ENCODE measurements around the gene TRIOBP.
"Not testable (repeated sequence)": the region's sequence is repeated elsewhere in the genome, so short reads cannot be mapped to it uniquely, and the experiment has no call there.

The TRIOBP gene

DNA sequence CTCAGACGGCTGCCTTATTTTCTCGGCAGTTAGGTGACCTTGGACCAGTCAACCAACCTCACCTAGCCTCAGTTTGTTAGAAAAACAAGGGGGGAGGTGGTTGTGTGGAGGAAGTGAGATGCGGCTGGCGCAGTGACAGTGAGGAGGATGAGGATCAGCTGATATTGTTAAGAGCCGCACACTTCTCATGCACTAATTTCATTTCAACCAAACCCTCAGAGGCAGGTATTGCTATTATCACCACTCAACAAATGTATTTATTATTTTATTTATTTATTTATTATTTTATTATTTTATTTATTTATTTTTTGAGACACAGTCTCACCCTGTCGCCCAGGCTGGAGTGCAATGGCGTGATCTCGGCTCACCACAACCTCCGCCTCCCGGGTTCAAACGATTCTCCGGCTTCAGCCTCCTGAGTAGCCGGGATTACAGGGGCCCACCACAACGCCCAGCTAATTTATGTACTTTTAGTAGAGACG lies 19.3 kb upstream of the TRIOBP start:
- peak overlapping the region; percentile 92 for H3K27ac Mint-ChIP-seq
- H3K9me3 Mint-ChIP-seq, result no peaks in the 10 kb centered on the region
- H3K4me1 Mint-ChIP-seq, result peaks cover 58% of the 10 kb centered on the region
- peak overlapping the region; percentile 79 for H3K4me3 Mint-ChIP-seq
- ATAC-seq (peak; percentile 5), DNase-seq (ENCODE audit: low spot score in 2 of 2) (no peak)
- H3K36me3 Mint-ChIP-seq, result peaks cover 68% of the 10 kb centered on the region

DNA sequence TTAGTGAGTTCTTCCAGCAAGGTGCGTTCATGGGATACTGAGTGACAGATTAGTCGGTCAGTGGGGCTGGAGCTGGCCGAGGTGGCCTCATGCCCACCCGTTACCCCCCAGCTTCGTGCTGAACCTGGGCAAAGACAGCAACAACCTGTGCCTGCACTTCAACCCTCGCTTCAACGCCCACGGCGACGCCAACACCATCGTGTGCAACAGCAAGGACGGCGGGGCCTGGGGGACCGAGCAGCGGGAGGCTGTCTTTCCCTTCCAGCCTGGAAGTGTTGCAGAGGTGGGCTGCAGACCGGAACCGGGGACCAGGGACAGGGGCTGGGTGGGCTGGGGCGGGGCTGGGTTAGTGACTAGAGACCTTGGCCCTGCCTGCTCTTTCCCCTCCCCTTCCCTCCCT lies 18.5 kb upstream of the TRIOBP start:
- Mint-ChIP-seq H3K4me3 (peak overlapping the region; percentile 79), H3K4me1 (peaks cover 53% of the 10 kb centered on the region), H3K27ac (peak overlapping the region; percentile 92), H3K9me3 (no peaks in the 10 kb centered on the region), H3K36me3 (peaks cover 68% of the 10 kb centered on the region)
- DNase-seq (ENCODE audit: low spot score in 2 of 2) (no peak), ATAC-seq (no peak)

DNA sequence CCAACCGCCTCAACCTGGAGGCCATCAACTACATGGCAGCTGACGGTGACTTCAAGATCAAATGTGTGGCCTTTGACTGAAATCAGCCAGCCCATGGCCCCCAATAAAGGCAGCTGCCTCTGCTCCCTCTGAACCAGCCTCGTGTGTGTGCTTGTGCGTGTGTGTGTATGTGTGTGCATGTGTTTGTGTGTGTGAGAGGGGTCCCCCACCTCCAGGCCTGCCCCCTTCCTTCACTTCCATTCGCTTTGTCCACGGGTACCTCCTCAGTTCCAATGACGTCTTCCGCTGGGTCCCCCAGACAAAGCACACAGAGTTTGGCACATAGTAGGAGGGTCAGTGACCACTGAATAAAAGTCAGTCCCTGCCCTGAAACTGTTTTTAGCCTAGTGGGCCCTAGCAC lies 17.2 kb upstream of the TRIOBP start:
- H3K27ac Mint-ChIP-seq, result peak overlapping the region; percentile 46
- peaks cover 40% of the 10 kb centered on the region for H3K4me1 Mint-ChIP-seq
- no peaks in the 10 kb centered on the region for H3K9me3 Mint-ChIP-seq
- ATAC-seq, result no peak
- peak overlapping the region; percentile 40 for H3K4me3 Mint-ChIP-seq
- no peak for DNase-seq (ENCODE audit: low spot score in 2 of 2)
- peaks cover 68% of the 10 kb centered on the region for H3K36me3 Mint-ChIP-seq

DNA sequence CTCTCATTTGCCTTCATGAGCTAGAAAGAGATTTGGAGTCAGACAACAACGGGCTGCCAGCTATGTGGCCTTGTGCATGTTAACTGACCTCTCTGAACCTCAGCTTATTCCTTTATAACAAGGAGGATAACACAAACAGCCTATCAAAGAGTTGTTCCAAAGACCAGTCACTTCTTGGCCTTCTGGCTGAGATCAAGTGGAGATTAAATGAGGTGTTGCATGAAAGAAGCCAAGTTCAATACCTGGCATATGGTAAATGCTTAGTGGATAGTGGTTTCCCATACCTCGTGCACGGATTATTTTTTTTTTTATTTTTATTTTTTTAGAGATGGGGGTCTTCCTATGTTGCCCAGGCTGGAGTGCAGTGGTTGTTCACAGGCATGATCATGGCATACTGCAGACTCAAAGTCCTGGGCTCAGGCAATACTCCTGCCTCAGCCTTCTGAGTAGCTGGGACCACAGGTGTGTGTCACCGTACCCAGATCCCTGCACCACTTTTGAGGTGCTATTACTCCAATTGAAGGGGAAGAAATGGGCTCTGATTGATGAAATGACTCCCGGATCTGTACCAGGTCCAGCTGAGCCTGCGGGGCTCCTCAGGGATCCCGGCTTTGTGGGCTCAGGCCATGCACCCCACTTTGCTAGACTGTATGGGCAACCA lies 16.5 kb upstream of the TRIOBP start:
- H3K4me1 Mint-ChIP-seq, result peaks cover 34% of the 10 kb centered on the region
- H3K27ac Mint-ChIP-seq, result peak overlapping the region; percentile 46
- DNase-seq (ENCODE audit: low spot score in 2 of 2) (no peak), ATAC-seq (no peak)
- no peaks in the 10 kb centered on the region for H3K9me3 Mint-ChIP-seq
- peak overlapping the region; percentile 40 for H3K4me3 Mint-ChIP-seq
- H3K36me3 Mint-ChIP-seq, result peaks cover 65% of the 10 kb centered on the region

DNA sequence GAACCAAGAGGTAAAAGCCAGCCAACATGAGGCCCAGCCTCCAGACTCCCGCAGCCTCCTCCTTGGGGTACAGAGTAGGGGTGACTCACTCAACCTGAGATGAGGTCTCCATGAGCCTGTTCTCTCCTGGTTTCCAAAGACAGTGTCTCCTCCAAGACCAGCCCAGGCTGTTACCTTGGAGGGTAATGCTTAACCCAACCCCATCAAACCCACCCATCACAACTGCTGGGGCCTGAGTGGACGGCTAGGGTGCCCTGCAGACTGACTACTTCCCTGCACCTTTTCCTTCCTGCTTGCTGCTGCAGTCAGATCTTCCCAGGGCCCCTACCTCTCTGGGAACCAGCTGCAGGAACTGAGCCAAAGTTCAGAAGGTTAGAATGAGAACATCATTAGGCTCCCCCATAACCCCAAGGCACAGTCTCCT lies 15.8 kb upstream of the TRIOBP start:
- H3K27ac Mint-ChIP-seq, result peak overlapping the region; percentile 64
- peaks cover 58% of the 10 kb centered on the region for H3K36me3 Mint-ChIP-seq
- H3K9me3 Mint-ChIP-seq, result no peaks in the 10 kb centered on the region
- H3K4me3 Mint-ChIP-seq, result no peak overlapping the region
- H3K4me1 Mint-ChIP-seq, result peaks cover 35% of the 10 kb centered on the region
- ATAC-seq (no peak), DNase-seq (ENCODE audit: low spot score in 2 of 2) (no peak)

DNA sequence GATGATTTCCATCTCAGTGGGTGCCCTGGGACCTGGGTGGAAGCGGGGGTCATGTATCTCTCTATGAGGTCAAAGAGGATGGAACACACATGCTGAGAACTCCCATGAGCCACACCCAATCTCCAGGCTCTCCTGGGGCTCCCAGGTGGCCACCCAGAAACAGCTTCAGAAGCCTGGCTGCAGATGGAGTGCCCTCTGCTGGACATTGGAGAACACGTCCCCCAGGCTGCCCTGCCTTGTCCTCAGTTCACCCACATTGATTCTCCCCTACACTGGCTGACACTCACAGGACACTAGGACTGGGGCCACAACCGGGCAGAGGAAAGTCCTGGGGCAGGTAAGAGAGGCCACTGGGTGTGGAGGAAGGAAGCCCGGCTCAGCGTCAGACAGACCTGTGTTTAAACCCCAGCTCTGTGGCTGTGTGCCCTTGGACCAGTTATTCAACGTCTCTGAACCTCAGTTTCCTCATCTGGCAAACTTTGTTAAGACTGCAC lies 15.2 kb upstream of the TRIOBP start:
- H3K4me1 Mint-ChIP-seq, result peaks cover 39% of the 10 kb centered on the region
- H3K9me3 Mint-ChIP-seq, result no peaks in the 10 kb centered on the region
- H3K36me3 Mint-ChIP-seq, result peaks cover 52% of the 10 kb centered on the region
- H3K27ac Mint-ChIP-seq, result peak overlapping the region; percentile 64
- no peak overlapping the region for H3K4me3 Mint-ChIP-seq
- ATAC-seq, result peak; percentile 59
- DNase-seq (ENCODE audit: low spot score in 2 of 2), result peak; percentile 56 to 86

DNA sequence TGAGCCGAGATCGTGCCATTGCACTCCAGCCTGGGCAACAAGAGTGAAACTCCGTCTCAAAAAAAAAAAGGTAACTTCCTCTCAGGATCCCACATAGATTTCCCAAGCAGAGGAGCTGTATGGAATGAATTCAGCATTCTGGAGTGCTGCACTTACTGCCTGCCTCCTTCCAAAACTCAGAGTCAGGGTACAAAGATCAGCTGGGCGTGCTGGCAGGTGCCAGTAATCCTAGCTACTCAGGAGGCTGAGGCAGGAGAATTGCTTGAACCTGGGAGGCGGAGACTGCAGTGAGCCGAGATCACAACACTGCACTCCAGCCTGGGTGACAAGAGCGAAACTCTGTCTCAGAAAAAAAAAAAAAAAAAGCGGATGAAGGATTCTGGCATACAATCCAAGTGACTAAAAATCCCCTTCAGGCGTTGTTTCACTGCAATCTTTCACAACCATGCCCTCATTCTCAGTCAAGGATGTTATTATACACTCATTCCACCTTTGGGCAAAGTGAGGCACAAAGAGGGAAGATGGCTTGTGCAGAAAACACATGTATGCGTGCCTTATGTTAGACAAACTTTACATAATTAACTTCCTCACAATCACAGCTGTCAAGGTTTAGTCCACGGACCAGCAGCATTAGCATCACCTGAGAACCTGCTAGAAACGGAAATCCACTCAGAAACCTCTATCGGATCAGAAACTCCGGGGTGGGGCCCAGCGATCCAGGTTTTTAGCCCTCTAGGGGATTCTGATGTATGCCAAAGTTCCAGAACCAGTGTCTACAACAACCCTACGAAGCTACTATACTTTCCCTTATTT lies 11.8 kb upstream of the TRIOBP start:
- Mint-ChIP-seq H3K36me3 (peaks cover 44% of the 10 kb centered on the region), H3K4me1 (peaks cover 43% of the 10 kb centered on the region), H3K4me3 (peak overlapping the region; percentile 92), H3K27ac (peak overlapping the region; percentile 95), H3K9me3 (no peaks in the 10 kb centered on the region)
- no peak for DNase-seq (ENCODE audit: low spot score in 2 of 2)
- no peak for ATAC-seq

DNA sequence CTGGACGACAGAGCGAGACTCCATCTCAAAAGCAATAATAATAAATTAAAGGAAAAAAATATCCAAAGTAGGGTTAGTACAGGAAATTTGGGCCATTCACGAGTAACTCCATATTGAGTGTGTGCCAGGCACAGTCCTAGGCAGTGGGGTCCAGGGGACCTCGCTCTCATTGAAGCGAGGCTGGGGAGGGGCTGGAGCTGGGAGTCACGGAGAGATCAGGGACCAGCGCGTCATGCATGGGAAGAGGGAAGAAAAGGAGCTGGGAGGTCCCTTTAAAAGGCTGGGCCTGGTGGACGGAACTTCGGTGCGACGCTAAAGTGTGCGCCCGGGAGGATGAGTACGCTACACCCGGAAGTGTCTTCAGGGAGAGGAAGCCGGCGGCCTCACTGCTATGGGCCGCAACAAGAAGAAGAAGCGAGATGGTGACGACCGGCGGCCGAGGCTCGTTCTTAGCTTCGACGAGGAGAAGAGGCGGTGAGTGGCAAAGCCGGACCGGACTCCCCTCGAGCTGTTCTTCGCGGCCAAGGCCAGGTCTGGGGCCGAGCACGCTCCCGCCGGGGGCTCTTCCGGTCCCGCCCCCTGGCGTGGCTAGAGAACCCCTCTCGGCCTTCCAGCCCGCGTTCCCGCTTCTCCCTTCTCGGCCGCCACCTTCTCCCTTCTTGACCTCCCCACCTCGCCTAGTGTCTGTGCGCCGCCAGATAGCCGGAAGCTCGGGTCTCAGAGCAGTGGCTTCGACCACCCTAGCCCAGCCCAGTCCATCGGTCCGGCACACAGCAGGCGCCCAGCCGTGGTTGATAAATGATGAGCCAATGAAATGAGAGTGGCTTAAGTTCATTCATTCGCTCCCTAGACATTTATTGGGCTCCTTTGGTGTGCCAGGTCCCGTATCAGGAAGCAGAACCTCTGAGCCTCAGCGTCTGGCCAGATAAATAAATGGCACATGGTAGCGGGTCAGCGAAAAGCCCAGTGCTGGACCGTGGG lies 10.6 kb upstream of the TRIOBP start, which contains the start of gene NOL12:
NOL12 (plus strand) TSS at position 342 of the 981 bp plus-strand sequence; CDS start at position 392, 50 bp downstream.
- Mint-ChIP-seq H3K9me3 (no peaks in the 10 kb centered on the region), H3K27ac (peak within 1 kb of the TSS; percentile 95), H3K4me3 (peak within 1 kb of the TSS; percentile 92), H3K4me1 (peaks cover 37% of the 10 kb centered on the region), H3K36me3 (peaks cover 38% of the 10 kb centered on the region)
- peak; percentile 93 for ATAC-seq
- DNase-seq (ENCODE audit: low spot score in 2 of 2), result peak; percentile 76 to 92

DNA sequence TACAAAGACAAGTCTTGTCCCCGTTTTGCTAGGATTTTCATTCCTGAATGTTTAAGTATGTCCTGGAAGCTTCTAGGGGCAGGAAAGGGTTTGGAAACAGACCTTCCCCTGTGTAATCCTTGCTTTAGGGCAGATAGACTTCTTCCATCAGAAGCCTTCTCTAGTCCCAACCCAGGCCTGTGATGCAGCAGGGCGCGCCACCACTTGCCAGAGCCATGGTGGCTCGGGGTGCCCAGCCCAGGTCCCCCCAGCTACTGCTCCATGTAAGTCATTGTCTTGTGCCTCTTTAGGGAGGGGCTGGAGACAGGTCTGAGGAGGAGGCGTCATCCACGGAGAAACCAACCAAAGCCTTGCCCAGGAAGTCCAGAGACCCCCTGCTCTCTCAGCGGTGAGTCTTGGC lies 6.4 kb upstream of the TRIOBP start:
- ATAC-seq (no peak), DNase-seq (ENCODE audit: low spot score in 2 of 2) (no peak)
- no peak overlapping the region for H3K27ac Mint-ChIP-seq
- H3K9me3 Mint-ChIP-seq, result no peaks in the 10 kb centered on the region
- H3K4me3 Mint-ChIP-seq, result no peak overlapping the region
- peaks cover 31% of the 10 kb centered on the region for H3K4me1 Mint-ChIP-seq
- peaks cover 70% of the 10 kb centered on the region for H3K36me3 Mint-ChIP-seq

DNA sequence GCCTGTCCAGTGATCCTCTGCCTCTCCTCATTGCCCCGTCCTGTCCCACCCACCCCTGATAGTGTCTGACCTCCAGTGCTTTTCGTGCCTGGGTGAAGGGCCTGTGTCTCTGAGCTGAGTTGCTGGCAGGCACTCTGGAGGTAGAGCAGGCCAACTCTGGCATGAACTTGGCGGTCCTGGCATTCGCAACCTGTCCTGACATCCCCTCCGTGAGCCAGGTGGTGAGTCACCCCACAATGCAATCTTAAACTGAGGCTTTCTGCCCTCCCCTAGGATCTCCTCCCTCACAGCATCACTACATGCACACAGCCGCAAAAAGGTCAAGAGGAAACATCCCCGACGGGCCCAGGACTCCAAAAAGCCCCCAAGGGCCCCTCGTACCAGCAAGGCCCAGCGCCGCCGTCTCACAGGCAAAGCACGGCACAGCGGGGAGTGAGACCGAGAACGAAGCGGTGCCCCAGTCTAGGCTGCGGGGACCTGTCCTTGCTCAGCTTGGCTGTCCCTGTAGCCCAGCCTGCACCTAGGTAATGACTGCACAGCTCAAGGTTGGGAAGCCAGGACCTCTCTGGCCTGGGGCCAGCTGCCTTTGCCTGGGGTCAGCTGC lies 5.8 kb upstream of the TRIOBP start:
- Mint-ChIP-seq H3K27ac (no peak overlapping the region), H3K4me3 (no peak overlapping the region), H3K36me3 (peaks cover 76% of the 10 kb centered on the region), H3K4me1 (peaks cover 32% of the 10 kb centered on the region), H3K9me3 (no peaks in the 10 kb centered on the region)
- DNase-seq (ENCODE audit: low spot score in 2 of 2) (no peak), ATAC-seq (no peak)

DNA sequence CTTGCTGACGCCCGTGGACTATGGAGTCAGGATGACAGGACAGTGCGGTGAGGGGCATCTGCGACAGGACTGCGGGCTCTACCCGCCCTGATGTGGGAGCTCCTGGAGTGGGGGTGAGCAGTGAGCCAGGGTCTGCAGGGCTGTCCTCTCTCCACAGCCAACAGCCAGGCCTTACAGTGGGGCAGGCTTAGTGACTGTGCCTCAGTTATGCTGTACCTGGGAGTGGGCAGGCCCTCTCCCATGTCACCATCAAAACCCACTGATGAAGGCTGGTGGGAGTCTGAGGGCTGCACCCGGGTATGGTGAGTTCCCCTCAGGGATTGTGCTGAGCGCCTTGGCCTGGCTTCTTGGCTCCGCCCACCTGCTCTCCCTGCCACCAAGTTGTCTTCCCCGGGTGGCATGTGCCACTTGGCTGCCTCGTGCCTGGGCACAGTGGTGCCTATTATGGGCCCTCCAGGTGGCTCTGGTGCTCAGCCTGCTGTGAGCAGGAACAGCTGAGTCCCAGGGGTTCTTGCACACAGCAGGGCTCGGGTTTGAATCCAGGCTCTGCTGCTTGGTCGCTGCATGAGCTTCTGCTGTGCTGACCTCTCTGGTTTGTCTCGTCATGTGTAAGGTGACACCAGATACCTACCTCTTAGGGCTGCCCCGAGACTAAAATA lies 4.1 kb upstream of the TRIOBP start:
- Mint-ChIP-seq H3K4me3 (no peak overlapping the region), H3K27ac (no peak overlapping the region), H3K36me3 (peaks cover 82% of the 10 kb centered on the region)

DNA sequence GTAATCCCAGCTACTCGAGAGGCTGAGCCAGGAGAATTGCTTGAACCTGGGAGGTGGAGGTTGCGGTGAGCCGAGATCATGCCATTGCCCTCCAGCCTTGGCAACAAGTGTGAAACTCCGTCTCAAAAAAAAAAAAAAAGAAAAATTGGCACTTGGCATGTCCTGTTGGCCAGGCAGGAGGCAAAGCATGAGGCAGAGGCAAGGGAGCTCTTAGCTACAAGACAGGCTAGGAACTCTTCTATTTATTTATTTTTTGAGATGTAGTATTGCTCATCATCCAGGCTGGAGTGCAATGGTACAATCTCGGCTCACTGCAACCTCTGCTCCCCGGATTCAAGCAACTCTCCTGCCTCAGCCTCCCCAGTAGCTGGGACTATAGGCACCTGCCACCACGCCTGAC lies 2.7 kb upstream of the TRIOBP start:
- H3K9me3 Mint-ChIP-seq; DNase-seq (ENCODE audit: low spot score in 2 of 2); ATAC-seq; H3K27ac Mint-ChIP-seq; H3K4me3 Mint-ChIP-seq: not testable (repeated sequence)
- Mint-ChIP-seq H3K36me3 (peaks cover 68% of the 10 kb centered on the region), H3K4me1 (peaks cover 19% of the 10 kb centered on the region)

More for the DNA sequence above, 4.1 kb upstream of the TRIOBP start:
- H3K9me3 Mint-ChIP-seq, result no peaks in the 10 kb centered on the region
- ATAC-seq, result no peak
- DNase-seq (ENCODE audit: low spot score in 2 of 2), result no peak
- H3K4me1 Mint-ChIP-seq, result peaks cover 30% of the 10 kb centered on the region

DNA sequence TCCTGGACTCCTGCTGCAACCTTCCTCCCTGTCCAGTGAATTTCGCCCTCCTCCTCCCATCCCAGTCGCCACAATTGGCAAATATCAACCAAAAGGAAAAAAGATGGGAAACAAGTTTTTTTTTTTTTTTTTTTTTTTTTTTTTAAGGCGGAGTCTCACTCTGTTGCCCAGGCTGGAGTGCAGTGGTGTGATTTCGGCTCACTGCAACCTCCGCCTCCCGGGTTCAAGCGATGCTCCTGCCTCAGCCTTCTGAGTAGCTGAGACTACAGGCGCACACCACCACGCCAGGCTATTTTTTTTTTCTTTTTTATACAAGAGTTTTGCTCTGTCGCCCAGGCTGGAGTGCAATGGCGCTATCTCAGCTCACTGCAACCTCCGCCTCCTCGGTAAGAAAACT lies 590 bp upstream of the TRIOBP start:
- H3K36me3 Mint-ChIP-seq, result peaks cover 59% of the 10 kb centered on the region
- not testable (repeated sequence) for ATAC-seq; DNase-seq (ENCODE audit: low spot score in 2 of 2); H3K9me3 Mint-ChIP-seq
- peak overlapping the region; percentile 58 for H3K27ac Mint-ChIP-seq
- H3K4me1 Mint-ChIP-seq, result peaks cover 19% of the 10 kb centered on the region
- peak overlapping the region; percentile 80 for H3K4me3 Mint-ChIP-seq

DNA sequence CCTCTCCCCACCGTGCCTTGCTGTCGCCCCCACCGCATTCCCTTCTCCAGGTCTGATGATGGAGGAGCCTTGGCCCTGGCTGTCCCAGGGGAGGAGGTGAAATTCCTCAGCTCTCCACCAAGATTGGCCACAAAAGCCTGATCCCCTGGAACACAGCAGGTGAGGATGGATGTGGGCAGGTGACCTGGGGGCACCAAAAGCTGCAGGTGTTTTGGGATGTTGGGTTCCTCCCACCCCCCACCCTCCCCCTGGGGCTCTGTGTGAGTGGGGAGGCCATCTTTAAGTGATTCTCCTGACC lies 639 bp downstream of the TRIOBP start:
- DNase-seq (ENCODE audit: low spot score in 2 of 2) (no peak), ATAC-seq (no peak)
- Mint-ChIP-seq H3K36me3 (peaks cover 47% of the 10 kb centered on the region), H3K27ac (no peak overlapping the region), H3K4me3 (peak overlapping the region; percentile 80), H3K4me1 (peaks cover 19% of the 10 kb centered on the region), H3K9me3 (no peaks in the 10 kb centered on the region)

All from stimulated activated effector memory CD8-positive, alpha-beta T cell treated with anti-CD3 and anti-CD28 coated beads, Interleukin-12 subunit alpha, Interleukin-12 subunit beta, amount 100 ng/mL, for 72 hours (primary cell).